Thyroid gland (tissue), 4 donors: ENCODE data around the gene REC8.

Experiments
- POLR2A ChIP-seq, 2 donors: fragments of 450-650 bp; IDR thresholded peaks; one replicate each; pipeline ENCODE4 v1.6.1; 2017; ENCODE audit warnings: antibody characterized with exemption in 2 of 2, mild to moderate bottlenecking in 2 of 2, moderate library complexity in 1 of 2
- TF ChIP-seq, protein P1 (sequence below), 6 experiments: fragments of 200-600 bp in 3 of 6; fragments of 450-650 bp in 3 of 6; sonication (generic) in 3 of 6; IDR thresholded peaks; one replicate each; pipeline ENCODE4 v1.5.1; 2016 to 2019; ENCODE audit warnings: antibody characterized with exemption in 6 of 6, mild to moderate bottlenecking in 2 of 6, inconsistent platforms in 1 of 6, moderate library complexity in 1 of 6

- no peak for TF ChIP-seq POLR2A (IDR thresholded peaks at IDR 0.05)
- TF ChIP-seq, protein P1, sequence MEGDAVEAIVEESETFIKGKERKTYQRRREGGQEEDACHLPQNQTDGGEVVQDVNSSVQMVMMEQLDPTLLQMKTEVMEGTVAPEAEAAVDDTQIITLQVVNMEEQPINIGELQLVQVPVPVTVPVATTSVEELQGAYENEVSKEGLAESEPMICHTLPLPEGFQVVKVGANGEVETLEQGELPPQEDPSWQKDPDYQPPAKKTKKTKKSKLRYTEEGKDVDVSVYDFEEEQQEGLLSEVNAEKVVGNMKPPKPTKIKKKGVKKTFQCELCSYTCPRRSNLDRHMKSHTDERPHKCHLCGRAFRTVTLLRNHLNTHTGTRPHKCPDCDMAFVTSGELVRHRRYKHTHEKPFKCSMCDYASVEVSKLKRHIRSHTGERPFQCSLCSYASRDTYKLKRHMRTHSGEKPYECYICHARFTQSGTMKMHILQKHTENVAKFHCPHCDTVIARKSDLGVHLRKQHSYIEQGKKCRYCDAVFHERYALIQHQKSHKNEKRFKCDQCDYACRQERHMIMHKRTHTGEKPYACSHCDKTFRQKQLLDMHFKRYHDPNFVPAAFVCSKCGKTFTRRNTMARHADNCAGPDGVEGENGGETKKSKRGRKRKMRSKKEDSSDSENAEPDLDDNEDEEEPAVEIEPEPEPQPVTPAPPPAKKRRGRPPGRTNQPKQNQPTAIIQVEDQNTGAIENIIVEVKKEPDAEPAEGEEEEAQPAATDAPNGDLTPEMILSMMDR (IDR thresholded peaks at IDR 0.05) = no peak
Measured at GRCh38 chr14:24177891-24178290, 6.0 kb downstream of the REC8 start.
